NOMO-1 treated with dmso at 0.1 percent for 144 hours (cell line): ENCODE measurements around the gene MITD1.
A peak's percentile ranks its signal among the peaks of the same experiment; 100 is the strongest.
"Not testable (repeated sequence)": the region's sequence is repeated elsewhere in the genome, so short reads cannot be mapped to it uniquely, and the experiment has no call there.

Source experiments
- DNase-seq: peaks from one replicate; lab custom pipeline; 2025; ENCODE audit not compliant: unreplicated experiment; lab: John Stamatoyannopoulos, UW

The MITD1 gene

GRCh38 chr2:99154643-99155536 is 26.0 kb downstream of the MITD1 start, which contains the start of the genes LIPT1 and TSGA10:
LIPT1 (plus strand) TSS chr2:99154967; CDS start chr2:99161958, 6,991 bp downstream.
TSGA10 (minus strand) TSS chr2:99154942; CDS start chr2:99109439, 45,503 bp downstream.
- peak; percentile 83 for DNase-seq

- DNase-seq = no peak
These were observed 26.8 kb downstream of the MITD1 start for GRCh38 chr2:99153921-99154604.

- no peak for DNase-seq
These were observed 28.5 kb downstream of the MITD1 start for GRCh38 chr2:99152199-99152895.

GRCh38 chr2:99150706-99151105 is 30.2 kb downstream of the MITD1 start:
- peak; percentile 55 for DNase-seq

- peak; percentile 92 for DNase-seq
These were observed 39.4 kb downstream of the MITD1 start, which contains the start of gene C2orf15 for GRCh38 chr2:99141110-99142108. C2orf15 (plus strand) TSS chr2:99141707; CDS start chr2:99150559, 8,852 bp downstream.

GRCh38 chr2:99140860-99141109 is 40.1 kb downstream of the MITD1 start:
- peak; percentile 63 for DNase-seq

- no peak for DNase-seq
These were observed 40.6 kb downstream of the MITD1 start for GRCh38 chr2:99140056-99140859.

- no peak for DNase-seq
These were observed 41.9 kb downstream of the MITD1 start for GRCh38 chr2:99139003-99139402.

- DNase-seq = not testable (repeated sequence)
These were observed 45.8 kb downstream of the MITD1 start for GRCh38 chr2:99135044-99135556.

GRCh38 chr2:99127981-99128380 is 52.9 kb downstream of the MITD1 start:
- DNase-seq = no peak
